Spleen (tissue), 11 donors: ENCODE measurements around the gene MKLN1. TPM values are rescaled to one million over a fixed set of nuclear protein-coding genes. Genes with fewer than 3 reads are reported as not detected.

ENCODE experiments used
- DNase-seq: peaks from one replicate; pipeline ENCODE4 v3.0.0-alpha.2; 2020
- H3K27ac ChIP-seq, 8 donors: fragments of 200-600 bp; sonication (generic) in 7 of 8; 1 replicate in 4 of 8; 2 replicates in 4 of 8; pipeline versions ENCODE4 v1.5.0 to v1.8.0; 2016 to 2021; ENCODE audit warnings: inconsistent platforms in 4 of 8, mild to moderate bottlenecking in 4 of 8, moderate library complexity in 1 of 8
- H3K27me3 ChIP-seq, 7 donors: fragments of 200-600 bp; sonication (generic) in 6 of 7; replicated peaks in 1 of 7; 1 replicate in 4 of 7; 2 replicates in 3 of 7; pipeline versions ENCODE4 v1.5.0 to v1.8.0; 2016 to 2021; ENCODE audit warnings: inconsistent platforms in 3 of 7, mild to moderate bottlenecking in 1 of 7
- H3K36me3 ChIP-seq, 6 donors: fragments of 200-600 bp; sonication (generic) in 5 of 6; 1 replicate in 4 of 6; 2 replicates in 2 of 6; pipeline versions ENCODE4 v1.5.0 to v1.8.0; 2016 to 2021; ENCODE audit warnings: inconsistent platforms in 2 of 6
- H3K4me1 ChIP-seq, 6 donors: fragments of 200-600 bp; sonication (generic) in 5 of 6; 1 replicate in 3 of 6; 2 replicates in 3 of 6; pipeline versions ENCODE4 v1.5.0 to v1.8.0; 2016 to 2021; ENCODE audit warnings: inconsistent platforms in 3 of 6
- H3K4me3 ChIP-seq, 8 donors: fragments of 200-600 bp; sonication (generic) in 7 of 8; 1 replicate in 4 of 8; 2 replicates in 4 of 8; pipeline versions ENCODE4 v1.5.0 to v1.8.0; 2016 to 2021; ENCODE audit warnings: inconsistent platforms in 4 of 8, mild to moderate bottlenecking in 4 of 8, moderate library complexity in 2 of 8
- H3K9me3 ChIP-seq, 8 donors: fragments of 200-600 bp; sonication (generic) in 7 of 8; 1 replicate in 4 of 8; 2 replicates in 4 of 8; pipeline versions ENCODE4 v1.5.0 to v1.8.0; 2016 to 2021; ENCODE audit warnings: inconsistent platforms in 4 of 8
- CTCF ChIP-seq, 11 experiments: fragments of 200-600 bp in 7 of 11; fragments of 450-650 bp in 4 of 11; sonication (generic) in 4 of 11; IDR thresholded peaks in 8 of 11; conservative IDR thresholded peaks in 3 of 11; 1 replicate in 7 of 11; 2 replicates in 4 of 11; pipeline versions ENCODE4 v1.4.0 to v1.8.0; 2016 to 2021; ENCODE audit warnings: antibody characterized with exemption in 11 of 11, inconsistent platforms in 4 of 11, mild to moderate bottlenecking in 1 of 11
- POLR2A ChIP-seq, 3 donors: fragments of 450-650 bp; IDR thresholded peaks; one replicate each; pipeline ENCODE4 v1.5.1; 2017; ENCODE audit warnings: antibody characterized with exemption in 3 of 3, mild to moderate bottlenecking in 1 of 3
- POLR2AphosphoS5 ChIP-seq, 3 donors: sonication (generic); formaldehyde crosslinking; IDR thresholded peaks; one replicate each; pipeline ENCODE4 v1.5.1; 2017; ENCODE audit warnings: antibody characterized with exemption in 3 of 3
- WGBS, 5 donors: extraction: QIAGEN DNeasy Blood & Tissue Kit in 3 of 5; methylation state at CpG; one replicate each; pipeline versions ENCODE4 v1.1.5 to v1.1.7; 2013 to 2018; 5-methylcytosine and 5-hydroxymethylcytosine counted together
- intact Hi-C: fragments of 100-400 bp; cut with DNase I; formaldehyde crosslinking; loops from one replicate; pipeline ENCODE4 v1.15.0; 2023; ENCODE audit warnings: low total_unique reads
- polyA plus RNA-seq, 3 donors: library from polyadenylated mRNA; stranded (reverse); fragments of 200-250 nt; gene quantifications; one replicate each; pipeline ENCODE4 v1.2.1, GENCODE V29; 2013
- total RNA-seq, 7 donors: library from RNA; depleted of rRNA in 3 of 7; stranded (reverse); fragments of >200 nt in 3 of 7; fragmentation: NEBNext Ultra II Directional in 4 of 7; extraction: Animal tissue kit (Norgen Biotek cat#: 25700) in 4 of 7; gene quantifications; one replicate each; pipeline versions ENCODE4 v1.1.0 to v1.2.1, GENCODE V29; 2016 to 2021
- donor health status: healthy with polysubstance abuse.
- donor health status: DM: no; HTN: no; CAD: no; lungs with moderate emphysema.
- donor health status: DM: no; HTN: no; CAD: no.
- donor health status: Bipolar disorder and iron deficiency.
- donor health status: healthy.
- donor health status: DM: no; HTN: no; CAD: no.
- donor health status: DM: yes; HTN: yes; CAD: no.

The MKLN1 gene
- total and polyA plus RNA-seq, 10 donors, result 7.1 to 87.4 (median 66.5) TPM

- intact Hi-C loops, result no loop called here
- H3K36me3 ChIP-seq, result peaks cover 0 to 49% (median 16%) of the 10 kb centered on the region in 6 donors
- DNase-seq, result no peak
- peaks cover 0 to 34% (median 21%) of the 10 kb centered on the region in 6 donors for H3K4me1 ChIP-seq
- no peak for TF ChIP-seq POLR2A (IDR thresholded peaks at IDR 0.05)
- TF ChIP-seq CTCF (IDR thresholded peaks at IDR 0.05 in 8 of 11, conservative IDR thresholded peaks at IDR 0.05 in 3 of 11), result no peak
- TF ChIP-seq POLR2AphosphoS5 (IDR thresholded peaks at IDR 0.05), result no peak
- H3K27me3 ChIP-seq, result no peaks in the 10 kb centered on the region
- H3K27ac ChIP-seq, result no peak overlapping the region
- WGBS, 5 donors, result 89 to 96% (median 92%) methylated on average over 2 of the region's 2 CpGs
- no peak overlapping the region for H3K4me3 ChIP-seq
- H3K9me3 ChIP-seq, result peaks cover 0 to 19% (median 11%) of the 10 kb centered on the region in 8 donors
These were observed 75.6 kb downstream of the MKLN1 start for GRCh38 chr7:131403322-131403721.

GRCh38 chr7:131404226-131404911 lies 76.7 kb downstream of the MKLN1 start:
- Histone ChIP-seq H3K27me3 (no peaks in the 10 kb centered on the region), H3K9me3 (peaks cover 0 to 19% (median 11%) of the 10 kb centered on the region in 8 donors), H3K36me3 (peaks cover 0 to 41% (median 11%) of the 10 kb centered on the region in 6 donors), H3K4me3 (no peak overlapping the region), H3K27ac (peak overlapping the region in 1 of 8 donors; percentile 9), H3K4me1 (peaks cover 0 to 39% (median 21%) of the 10 kb centered on the region in 6 donors)
- DNase-seq, result no peak
- 95 to 99% (median 95%) methylated on average over 7 of the region's 7 CpGs for WGBS, 5 donors
- intact Hi-C loops, result no loop called here
- TF ChIP-seq POLR2A (IDR thresholded peaks at IDR 0.05) (no peak), CTCF (IDR thresholded peaks at IDR 0.05 in 8 of 11, conservative IDR thresholded peaks at IDR 0.05 in 3 of 11) (no peak), POLR2AphosphoS5 (IDR thresholded peaks at IDR 0.05) (no peak)

- Histone ChIP-seq H3K9me3 (no peaks in the 10 kb centered on the region), H3K36me3 (peaks cover 0 to 40% (median 19%) of the 10 kb centered on the region in 6 donors), H3K27me3 (no peaks in the 10 kb centered on the region), H3K4me1 (peaks cover 0 to 25% (median 10%) of the 10 kb centered on the region in 6 donors), H3K4me3 (no peak overlapping the region), H3K27ac (no peak overlapping the region)
- WGBS, 5 donors, result 90 to 95% (median 94%) methylated on average over 5 of the region's 5 CpGs
- no peak for DNase-seq
- TF ChIP-seq CTCF (IDR thresholded peaks at IDR 0.05 in 8 of 11, conservative IDR thresholded peaks at IDR 0.05 in 3 of 11) (no peak), POLR2A (IDR thresholded peaks at IDR 0.05) (no peak), POLR2AphosphoS5 (IDR thresholded peaks at IDR 0.05) (no peak)
- intact Hi-C loops, result no loop called here
These were observed 81.6 kb downstream of the MKLN1 start for GRCh38 chr7:131409129-131409766.

DNA sequence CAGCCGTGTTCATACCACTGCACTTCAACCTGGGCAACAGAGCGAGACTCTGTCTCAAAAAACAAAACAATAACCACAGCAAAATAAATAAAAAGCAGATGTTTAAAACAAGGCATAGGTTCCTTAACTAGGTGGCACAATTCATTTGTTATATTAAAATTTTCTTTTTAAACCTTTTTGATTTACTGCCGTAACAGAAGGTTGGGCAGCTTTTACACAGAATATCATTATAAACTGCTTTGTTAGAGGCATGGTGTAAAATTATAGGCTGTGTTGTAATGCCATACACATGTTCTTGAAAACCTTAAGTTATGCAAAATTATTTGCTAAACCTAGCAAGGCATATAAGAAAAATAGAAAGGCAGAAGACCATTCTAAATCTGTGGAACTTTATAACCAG lies 84.4 kb downstream of the MKLN1 start:
- no peak overlapping the region for H3K4me3 ChIP-seq
- 91 to 97% (median 95%) methylated on average over 3 of the region's 3 CpGs for whole genome bisulfite sequencing, 5 donors
- H3K9me3 ChIP-seq, result no peaks in the 10 kb centered on the region
- H3K27ac ChIP-seq, result no peak overlapping the region
- DNase-seq, result no peak
- intact Hi-C loops, result no loop called here
- H3K36me3 ChIP-seq, result peaks cover 0 to 60% (median 30%) of the 10 kb centered on the region in 6 donors
- TF ChIP-seq CTCF (IDR thresholded peaks at IDR 0.05 in 8 of 11, conservative IDR thresholded peaks at IDR 0.05 in 3 of 11) (no peak), POLR2AphosphoS5 (IDR thresholded peaks at IDR 0.05) (no peak)
- peaks cover 0 to 10% (median 3%) of the 10 kb centered on the region in 6 donors for H3K4me1 ChIP-seq
- no peaks in the 10 kb centered on the region for H3K27me3 ChIP-seq
